Stimulated activated CD4-positive, alpha-beta T cell treated with anti-CD3 and anti-CD28 coated beads, Interleukin-12 subunit alpha, Interleukin-12 subunit beta, amount 100 ng/mL, for 24 hours (primary cell): ENCODE results near the gene SLTM.
"Not testable (repeated sequence)": the region's sequence is repeated elsewhere in the genome, so short reads cannot be mapped to it uniquely, and the experiment has no call there.

ENCODE experiments used
- DNase-seq, 2 experiments: peaks; one replicate each; pipeline ENCODE4 v3.0.0-alpha.2; 2020; ENCODE audit warnings: low read depth in 2 of 2

Gene SLTM

GRCh38 chr15:58876306-58877106 lies 57.0 kb downstream of the SLTM start:
- no peak for DNase-seq

- no peak for DNase-seq
Measured at GRCh38 chr15:58875343-58875742, 58.1 kb downstream of the SLTM start.

- DNase-seq = no peak
Measured at GRCh38 chr15:58873267-58873666, 60.2 kb downstream of the SLTM start.

GRCh38 chr15:58870451-58870850 lies 63.0 kb downstream of the SLTM start:
- DNase-seq = no peak

GRCh38 chr15:58867926-58868325 lies 65.6 kb downstream of the SLTM start:
- no peak for DNase-seq

- no peak for DNase-seq
Measured at GRCh38 chr15:58865425-58865880, 68.0 kb downstream of the SLTM start.

- no peak for DNase-seq
Measured at GRCh38 chr15:58864602-58865424, 68.7 kb downstream of the SLTM start.

- DNase-seq = no peak
Measured at GRCh38 chr15:58862326-58862725, 71.2 kb downstream of the SLTM start.

GRCh38 chr15:58856621-58857020 lies 76.9 kb downstream of the SLTM start:
- DNase-seq = not testable (repeated sequence)

- DNase-seq = no peak
Measured at GRCh38 chr15:58856086-58856485, 77.4 kb downstream of the SLTM start.

- DNase-seq = no peak
Measured at GRCh38 chr15:58854593-58854992, 78.9 kb downstream of the SLTM start.

GRCh38 chr15:58852347-58852746 lies 81.1 kb downstream of the SLTM start:
- DNase-seq = no peak

- not testable (repeated sequence) for DNase-seq
Measured at GRCh38 chr15:58851205-58851604, 82.3 kb downstream of the SLTM start.

GRCh38 chr15:58842713-58843396 lies 90.6 kb downstream of the SLTM start:
- DNase-seq = no peak

GRCh38 chr15:58840048-58840447 lies 93.4 kb downstream of the SLTM start:
- no peak for DNase-seq

- no peak for DNase-seq
Measured at GRCh38 chr15:58839485-58839884, 94.0 kb downstream of the SLTM start.

- not testable (repeated sequence) for DNase-seq
Measured at GRCh38 chr15:58833681-58834426, 99.6 kb downstream of the SLTM start.

- no peak for DNase-seq
Measured at GRCh38 chr15:58830556-58830955, 102.9 kb downstream of the SLTM start.
